Esophagus (tissue), 2 donors: Measurements from ENCODE around the gene MED17. TPM values are rescaled to one million over a fixed set of nuclear protein-coding genes. Genes with fewer than 3 reads are reported as not detected.
"Not testable (repeated sequence)": the region's sequence is repeated elsewhere in the genome, so short reads cannot be mapped to it uniquely, and the experiment has no call there.

Experiments used
- H3K27ac ChIP-seq, 2 donors: one replicate each; pipeline ENCODE4 v1.5.1; 2013; ENCODE audit warnings: low read depth in 2 of 2, mild to moderate bottlenecking in 2 of 2, inconsistent platforms in 1 of 2, low read length in 1 of 2, moderate library complexity in 1 of 2
- H3K27me3 ChIP-seq, 2 donors: one replicate each; pipeline ENCODE4 v1.6.1; 2013; ENCODE audit warnings: low read length in 2 of 2, control low read depth in 1 of 2, mild to moderate bottlenecking in 1 of 2; ENCODE audit not compliant: insufficient read depth in 2 of 2, control insufficient read depth in 1 of 2
- H3K36me3 ChIP-seq, 2 donors: one replicate each; pipeline ENCODE4 v1.6.1; 2013; ENCODE audit warnings: low read length in 1 of 2; ENCODE audit not compliant: control insufficient read depth in 2 of 2, insufficient read depth in 2 of 2
- H3K4me1 ChIP-seq, 2 donors: one replicate each; pipeline ENCODE4 v1.6.1; 2013; ENCODE audit warnings: low read length in 1 of 2; ENCODE audit not compliant: control insufficient read depth in 2 of 2, insufficient read depth in 2 of 2
- H3K4me3 ChIP-seq, 2 donors: one replicate each; pipeline ENCODE4 v1.5.1; 2013; ENCODE audit warnings: low read length in 2 of 2, mild to moderate bottlenecking in 2 of 2, low read depth in 1 of 2, moderate library complexity in 1 of 2
- H3K9me3 ChIP-seq, 2 donors: one replicate each; pipeline ENCODE4 v1.6.1; 2013; ENCODE audit warnings: mild to moderate bottlenecking in 2 of 2, low read depth in 1 of 2, low read length in 1 of 2, moderate library complexity in 1 of 2; ENCODE audit not compliant: control insufficient read depth in 2 of 2, insufficient read depth in 1 of 2
- WGBS, 2 donors: extraction: QIAGEN DNeasy Blood & Tissue Kit; methylation state at CpG; one replicate each; pipeline ENCODE4 v1.1.7; 2013; 5-methylcytosine and 5-hydroxymethylcytosine counted together
- polyA plus RNA-seq, 2 donors: library from polyadenylated mRNA; stranded (reverse); fragments of 200-250 nt; gene quantifications; one replicate each; pipeline ENCODE4 v1.2.3, GENCODE V29; 2013
- donor health status: healthy with polysubstance abuse.
- donor health status: Bipolar disorder and iron deficiency.

The MED17 gene
- polyA plus RNA-seq, 2 donors: 6.3 to 9.4 TPM

- no peaks in the 10 kb centered on the region for H3K27me3 ChIP-seq
- H3K27ac ChIP-seq: no peak overlapping the region
- H3K36me3 ChIP-seq: peaks cover 4 to 18% of the 10 kb centered on the region in 2 donors
- 79 to 88% methylated on average over 3 of the region's 3 CpGs for WGBS, 2 donors
- no peaks in the 10 kb centered on the region for H3K4me1 ChIP-seq
- no peaks in the 10 kb centered on the region for H3K9me3 ChIP-seq
- no peak overlapping the region for H3K4me3 ChIP-seq
Measured at GRCh38 chr11:93756748-93757147, 27.3 kb upstream of the MED17 start.

DNA sequence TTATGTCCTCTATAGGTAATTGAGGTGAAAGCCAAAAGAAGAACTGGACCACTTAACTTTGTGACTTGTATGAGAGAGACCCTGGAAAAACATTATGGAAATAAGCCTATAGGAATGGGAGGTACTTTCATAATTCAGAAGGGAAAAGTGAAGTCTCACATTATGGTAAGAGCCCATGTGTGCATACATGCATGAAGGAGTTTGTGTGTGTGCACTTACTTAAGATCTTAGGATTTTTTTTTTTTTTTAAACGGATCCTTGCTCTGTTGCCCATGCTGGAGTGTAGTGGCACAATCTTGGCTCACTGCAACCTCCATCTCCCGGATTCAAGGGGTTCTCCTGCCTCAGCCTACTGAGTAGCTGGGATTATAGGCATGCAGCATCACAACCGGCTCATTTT, 26.8 kb upstream of the MED17 start:
- no peaks in the 10 kb centered on the region for H3K9me3 ChIP-seq
- 81 to 90% methylated on average over 3 of the region's 3 CpGs for WGBS, 2 donors
- H3K4me3 ChIP-seq: no peak overlapping the region
- no peaks in the 10 kb centered on the region for H3K27me3 ChIP-seq
- H3K27ac ChIP-seq: no peak overlapping the region
- peaks cover 4 to 18% of the 10 kb centered on the region in 2 donors for H3K36me3 ChIP-seq
- no peaks in the 10 kb centered on the region for H3K4me1 ChIP-seq

GRCh38 chr11:93757924-93758865, 25.9 kb upstream of the MED17 start:
- Histone ChIP-seq H3K4me1 (no peaks in the 10 kb centered on the region), H3K36me3 (peaks cover 4 to 18% of the 10 kb centered on the region in 2 donors), H3K4me3 (no peak overlapping the region), H3K9me3 (no peaks in the 10 kb centered on the region), H3K27me3 (no peaks in the 10 kb centered on the region), H3K27ac (no peak overlapping the region)
- 96 to 97% methylated on average over 38 of the region's 38 CpGs for WGBS, 2 donors

DNA sequence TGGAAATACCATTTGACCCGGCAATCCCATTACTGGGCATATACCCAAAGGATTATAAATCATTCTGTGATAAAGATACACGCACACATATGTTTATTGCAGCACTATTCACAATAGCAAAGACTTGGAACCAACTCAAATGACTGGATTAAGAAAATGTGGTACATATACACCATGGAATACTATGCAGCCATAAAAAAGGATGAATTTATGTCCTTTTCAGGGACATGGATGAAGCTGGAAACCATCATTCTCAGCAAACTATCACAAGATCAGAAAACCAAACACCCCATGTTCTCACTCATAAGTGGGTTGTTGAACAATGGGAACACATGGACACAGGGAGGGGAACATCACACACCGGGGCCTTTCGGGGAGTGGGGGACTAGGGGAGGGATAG, 25.0 kb upstream of the MED17 start:
- not testable (repeated sequence) for H3K4me3 ChIP-seq, H3K27me3 ChIP-seq, H3K4me1 ChIP-seq, H3K9me3 ChIP-seq, H3K27ac ChIP-seq
- H3K36me3 ChIP-seq: peaks cover 4 to 18% of the 10 kb centered on the region in 2 donors
- 84 to 88% methylated on average over 4 of the region's 4 CpGs for WGBS, 2 donors

DNA sequence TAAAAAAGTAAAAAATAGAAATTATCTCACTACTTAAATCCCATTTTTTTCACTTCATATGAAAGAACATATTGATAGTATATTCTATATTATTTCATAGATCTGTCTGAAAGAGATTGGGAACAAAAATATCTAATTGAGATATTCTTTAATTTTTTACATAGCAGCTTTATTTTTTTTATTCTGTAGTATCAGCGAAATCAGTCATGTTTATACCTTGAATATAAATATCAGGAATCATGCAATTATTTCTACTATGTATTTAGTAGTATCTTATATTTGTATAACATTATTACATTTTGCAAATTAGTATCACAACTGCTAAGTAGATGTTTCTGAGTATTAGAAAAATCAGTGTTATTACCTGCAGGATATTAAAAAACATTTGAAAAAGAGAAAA, 22.2 kb upstream of the MED17 start:
- 94 to 96% methylated on average over 1 of the region's 1 CpG for WGBS, 2 donors

GRCh38 chr11:93765551-93765950, 18.5 kb upstream of the MED17 start:
- WGBS, 2 donors: 60 to 61% methylated on average over 2 of the region's 2 CpGs
- no peaks in the 10 kb centered on the region for H3K4me1 ChIP-seq
- H3K36me3 ChIP-seq: peaks cover 0 to 4% of the 10 kb centered on the region in 2 donors
- H3K27me3 ChIP-seq: no peaks in the 10 kb centered on the region
- no peak overlapping the region for H3K27ac ChIP-seq
- H3K9me3 ChIP-seq: no peaks in the 10 kb centered on the region
- H3K4me3 ChIP-seq: no peak overlapping the region

More for the DNA sequence above, 22.2 kb upstream of the MED17 start:
- peaks cover 4 to 13% of the 10 kb centered on the region in 2 donors for H3K36me3 ChIP-seq
- no peaks in the 10 kb centered on the region for H3K9me3 ChIP-seq
- no peaks in the 10 kb centered on the region for H3K27me3 ChIP-seq
- H3K4me1 ChIP-seq: no peaks in the 10 kb centered on the region
- H3K27ac ChIP-seq: no peak overlapping the region
- no peak overlapping the region for H3K4me3 ChIP-seq

DNA sequence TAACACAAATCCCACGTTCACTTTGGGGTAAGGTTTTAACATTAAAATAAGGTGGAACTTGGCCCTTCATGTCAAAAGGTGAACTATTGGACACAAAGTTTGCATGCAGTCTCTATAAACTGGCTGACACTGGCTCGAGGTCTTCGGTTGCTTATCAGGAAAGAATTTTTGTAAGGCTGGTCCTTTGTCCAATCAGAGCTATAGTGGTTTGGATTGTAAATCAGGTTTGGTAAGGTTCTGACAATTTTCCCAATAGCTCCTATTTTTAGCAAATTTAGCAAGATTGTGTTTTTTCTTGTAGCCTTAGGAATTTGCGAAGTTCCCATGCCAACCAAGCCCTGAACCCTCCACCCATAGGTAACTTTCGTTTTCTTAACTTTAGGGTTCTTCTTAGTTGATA, 17.6 kb upstream of the MED17 start:
- H3K4me1 ChIP-seq: no peaks in the 10 kb centered on the region
- no peak overlapping the region for H3K27ac ChIP-seq
- no peaks in the 10 kb centered on the region for H3K9me3 ChIP-seq
- 75 to 81% methylated on average over 5 of the region's 5 CpGs for WGBS, 2 donors
- peaks cover 0 to 2% of the 10 kb centered on the region in 2 donors for H3K36me3 ChIP-seq
- no peaks in the 10 kb centered on the region for H3K27me3 ChIP-seq
- H3K4me3 ChIP-seq: no peak overlapping the region

DNA sequence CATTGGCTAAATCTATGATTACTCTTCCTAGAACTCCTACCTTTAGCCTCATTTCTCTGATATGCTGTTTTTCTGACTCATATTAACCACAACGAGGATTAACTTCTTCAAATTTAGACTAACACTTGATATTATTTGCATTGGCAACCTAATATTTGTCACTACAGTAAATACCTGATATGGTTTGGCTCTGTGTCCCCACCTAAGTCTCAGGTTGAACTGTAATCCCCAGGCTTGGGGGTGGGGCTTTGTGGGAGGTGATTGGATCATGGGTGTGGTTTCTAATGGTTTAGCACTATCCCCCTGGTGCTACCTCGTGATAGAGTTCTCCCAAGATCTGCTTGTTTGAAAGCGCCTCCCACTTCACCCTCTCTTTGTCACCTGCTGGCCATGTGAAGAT, 17.1 kb upstream of the MED17 start:
- Histone ChIP-seq H3K4me3 (no peak overlapping the region), H3K36me3 (no peaks in the 10 kb centered on the region), H3K9me3 (no peaks in the 10 kb centered on the region), H3K27ac (no peak overlapping the region), H3K27me3 (no peaks in the 10 kb centered on the region), H3K4me1 (no peaks in the 10 kb centered on the region)
- 86 to 89% methylated on average over 3 of the region's 3 CpGs for WGBS, 2 donors

- 38 to 41% methylated on average over 1 of the region's 1 CpG for WGBS, 2 donors
- no peaks in the 10 kb centered on the region for H3K36me3 ChIP-seq
- no peaks in the 10 kb centered on the region for H3K9me3 ChIP-seq
- H3K27ac ChIP-seq: no peak overlapping the region
- H3K27me3 ChIP-seq: no peaks in the 10 kb centered on the region
- no peaks in the 10 kb centered on the region for H3K4me1 ChIP-seq
- H3K4me3 ChIP-seq: no peak overlapping the region
Measured at GRCh38 chr11:93770160-93770559, 13.9 kb upstream of the MED17 start.

DNA sequence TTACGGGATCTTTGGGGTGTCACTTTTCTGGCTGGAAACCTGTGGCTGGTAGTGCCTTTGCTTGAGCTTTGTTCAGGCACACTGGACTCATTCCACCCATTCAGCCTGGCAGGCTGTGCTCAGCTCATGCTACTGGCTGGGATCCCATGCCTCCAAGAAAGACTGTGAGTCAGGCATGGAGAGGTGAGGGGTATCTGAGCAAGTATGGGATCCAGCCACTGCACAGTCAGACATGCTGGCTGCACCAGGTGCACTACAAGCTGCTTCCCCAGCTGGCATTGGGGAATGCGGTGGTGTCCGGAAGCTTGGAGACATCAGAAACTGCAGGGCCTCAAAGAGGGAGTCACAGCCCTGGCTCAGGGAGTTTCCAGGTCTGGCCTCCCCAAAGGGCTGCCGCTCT, 12.0 kb upstream of the MED17 start:
- H3K27me3 ChIP-seq: no peaks in the 10 kb centered on the region
- no peaks in the 10 kb centered on the region for H3K4me1 ChIP-seq
- no peaks in the 10 kb centered on the region for H3K9me3 ChIP-seq
- H3K4me3 ChIP-seq: no peak overlapping the region
- H3K36me3 ChIP-seq: no peaks in the 10 kb centered on the region
- 85 to 90% methylated on average over 4 of the region's 4 CpGs for WGBS, 2 donors
- no peak overlapping the region for H3K27ac ChIP-seq
